Epithelial cell of esophagus (primary cell): ENCODE measurements around the gene CD53.
A peak's percentile ranks its signal among the peaks of the same experiment; 100 is the strongest.

Experiments
- DNase-seq: peaks from one replicate; pipeline ENCODE4 v3.0.0; 2010; ENCODE audit warnings: low read depth
- H3K4me3 ChIP-seq: 2 replicates; pipeline ENCODE4 v1.5.1; 2011; ENCODE audit warnings: mild to moderate bottlenecking, low read length, control low read depth
- CTCF ChIP-seq: IDR thresholded peaks from 2 replicates; pipeline ENCODE4 v1.5.1; 2011; ENCODE audit warnings: low read depth, mild to moderate bottlenecking, low read length, control low read depth, inconsistent platforms; ENCODE audit not compliant: insufficient read depth; ENCODE audit errors: missing control alignments

The CD53 gene

GRCh38 chr1:110899458-110899843 is 26.5 kb downstream of the CD53 start:
- no peak for DNase-seq
- H3K4me3 ChIP-seq = no peak overlapping the region
- no peak for TF ChIP-seq CTCF

- H3K4me3 ChIP-seq = no peak overlapping the region
- TF ChIP-seq CTCF = no peak
- no peak for DNase-seq
Measured at GRCh38 chr1:110902820-110903463, 30.0 kb downstream of the CD53 start.

- peak; percentile 62 for DNase-seq
- TF ChIP-seq CTCF = no peak
- H3K4me3 ChIP-seq = no peak overlapping the region
Measured at GRCh38 chr1:110903853-110904500, 31.0 kb downstream of the CD53 start.

- DNase-seq = no peak
- H3K4me3 ChIP-seq = no peak overlapping the region
- no peak for TF ChIP-seq CTCF
Measured at GRCh38 chr1:110912784-110913183, 39.8 kb downstream of the CD53 start.

GRCh38 chr1:110914676-110915075 is 41.7 kb downstream of the CD53 start:
- H3K4me3 ChIP-seq = no peak overlapping the region
- DNase-seq = peak; percentile 3
- TF ChIP-seq CTCF = no peak

- TF ChIP-seq CTCF = no peak
- no peak for DNase-seq
- no peak overlapping the region for H3K4me3 ChIP-seq
Measured at GRCh38 chr1:110915804-110916203, 42.9 kb downstream of the CD53 start.

- no peak overlapping the region for H3K4me3 ChIP-seq
- DNase-seq = no peak
- TF ChIP-seq CTCF = no peak
Measured at GRCh38 chr1:110916274-110916668, 43.3 kb downstream of the CD53 start.
